ENCODE data around the gene BCAS1.

DNA sequence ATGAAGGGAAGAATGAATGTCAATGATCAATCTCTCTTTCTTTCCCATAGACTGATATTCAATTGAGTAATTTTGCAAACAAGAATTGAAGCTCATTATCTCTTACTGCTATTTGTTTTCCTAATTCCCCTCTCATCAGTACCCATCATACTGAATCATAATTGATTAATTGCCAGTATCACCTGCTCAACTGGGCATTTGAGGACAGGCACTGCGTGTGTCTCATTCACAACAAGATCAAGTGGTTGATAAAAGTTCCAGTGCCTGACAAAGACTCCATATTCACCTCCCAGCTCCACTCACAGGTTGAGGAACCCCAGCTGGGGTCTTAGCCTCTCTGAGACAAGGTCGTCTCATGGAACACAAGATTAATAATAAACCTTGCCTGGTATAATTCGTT, 67.7 kb downstream of the BCAS1 start:
- TF ChIP-seq POLR2A (IDR thresholded peaks at IDR 0.05; ENCODE audit: low read depth, low read length), result no peak
- TF ChIP-seq, protein P1, sequence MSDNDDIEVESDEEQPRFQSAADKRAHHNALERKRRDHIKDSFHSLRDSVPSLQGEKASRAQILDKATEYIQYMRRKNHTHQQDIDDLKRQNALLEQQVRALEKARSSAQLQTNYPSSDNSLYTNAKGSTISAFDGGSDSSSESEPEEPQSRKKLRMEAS (IDR thresholded peaks at IDR 0.05; ENCODE audit: insufficient read depth, insufficient read length), result no peak
- TF ChIP-seq, protein P2, sequence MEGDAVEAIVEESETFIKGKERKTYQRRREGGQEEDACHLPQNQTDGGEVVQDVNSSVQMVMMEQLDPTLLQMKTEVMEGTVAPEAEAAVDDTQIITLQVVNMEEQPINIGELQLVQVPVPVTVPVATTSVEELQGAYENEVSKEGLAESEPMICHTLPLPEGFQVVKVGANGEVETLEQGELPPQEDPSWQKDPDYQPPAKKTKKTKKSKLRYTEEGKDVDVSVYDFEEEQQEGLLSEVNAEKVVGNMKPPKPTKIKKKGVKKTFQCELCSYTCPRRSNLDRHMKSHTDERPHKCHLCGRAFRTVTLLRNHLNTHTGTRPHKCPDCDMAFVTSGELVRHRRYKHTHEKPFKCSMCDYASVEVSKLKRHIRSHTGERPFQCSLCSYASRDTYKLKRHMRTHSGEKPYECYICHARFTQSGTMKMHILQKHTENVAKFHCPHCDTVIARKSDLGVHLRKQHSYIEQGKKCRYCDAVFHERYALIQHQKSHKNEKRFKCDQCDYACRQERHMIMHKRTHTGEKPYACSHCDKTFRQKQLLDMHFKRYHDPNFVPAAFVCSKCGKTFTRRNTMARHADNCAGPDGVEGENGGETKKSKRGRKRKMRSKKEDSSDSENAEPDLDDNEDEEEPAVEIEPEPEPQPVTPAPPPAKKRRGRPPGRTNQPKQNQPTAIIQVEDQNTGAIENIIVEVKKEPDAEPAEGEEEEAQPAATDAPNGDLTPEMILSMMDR (IDR thresholded peaks at IDR 0.05; ENCODE audit: extremely low read depth in 1 of 2, insufficient read depth in 1 of 2, low read depth in 1 of 2, low read length in 2 of 2), result no peak
- TF ChIP-seq JUN (IDR thresholded peaks at IDR 0.05; ENCODE audit: borderline replicate concordance, insufficient read depth, insufficient read length, low read depth), result no peak
- no peak for TF ChIP-seq EZH2 (IDR thresholded peaks at IDR 0.05; ENCODE audit: borderline replicate concordance, low read depth, low read length, severe bottlenecking)
- no peak for TF ChIP-seq MYC (IDR thresholded peaks at IDR 0.05; ENCODE audit: low read depth, low read length)
- TF ChIP-seq POLR2AphosphoS5 (IDR thresholded peaks at IDR 0.05; ENCODE audit: insufficient read depth, low read depth, low read length), result no peak
